ENCODE results near the gene TDRD5. TPM values are rescaled to one million over a fixed set of nuclear protein-coding genes. Genes with fewer than 3 reads are reported as not detected.

TDRD5 gene
- total and polyA plus RNA-seq, 12 donors, result 0.07 TPM; not detected in 11

DNA sequence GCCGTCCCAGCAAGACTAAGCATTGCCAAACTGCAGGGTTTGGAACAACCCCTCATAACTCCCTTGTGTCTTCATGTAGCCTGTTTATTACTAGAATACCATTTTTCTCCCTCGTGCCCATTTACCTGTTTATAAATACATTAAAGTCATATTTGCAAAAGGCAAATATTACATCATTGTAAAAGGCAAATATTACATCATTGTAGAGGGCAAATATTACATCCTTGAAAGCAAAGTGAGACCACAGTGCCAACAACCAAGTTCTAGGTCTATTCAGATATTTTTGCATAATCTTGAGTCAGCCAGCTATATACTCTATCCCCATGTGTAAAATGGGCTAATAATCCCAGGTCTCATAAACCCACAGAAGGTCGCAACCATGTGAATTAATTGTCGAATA is 140.0 kb downstream of the TDRD5 start:
- 87 to 90% methylated on average over 4 of the region's 4 CpGs for WGBS, 2 donors
- ATAC-seq (no peak), DNase-seq (no peak)
- Histone ChIP-seq H3K27ac (no peak overlapping the region), H3K36me3 (no peaks in the 10 kb centered on the region), H3K4me3 (no peak overlapping the region), H3K27me3 (peaks cover 0 to 23% (median 4%) of the 10 kb centered on the region in 7 donors), H3K9me3 (no peaks in the 10 kb centered on the region), H3K4me1 (no peaks in the 10 kb centered on the region)
- TF ChIP-seq, protein P1, sequence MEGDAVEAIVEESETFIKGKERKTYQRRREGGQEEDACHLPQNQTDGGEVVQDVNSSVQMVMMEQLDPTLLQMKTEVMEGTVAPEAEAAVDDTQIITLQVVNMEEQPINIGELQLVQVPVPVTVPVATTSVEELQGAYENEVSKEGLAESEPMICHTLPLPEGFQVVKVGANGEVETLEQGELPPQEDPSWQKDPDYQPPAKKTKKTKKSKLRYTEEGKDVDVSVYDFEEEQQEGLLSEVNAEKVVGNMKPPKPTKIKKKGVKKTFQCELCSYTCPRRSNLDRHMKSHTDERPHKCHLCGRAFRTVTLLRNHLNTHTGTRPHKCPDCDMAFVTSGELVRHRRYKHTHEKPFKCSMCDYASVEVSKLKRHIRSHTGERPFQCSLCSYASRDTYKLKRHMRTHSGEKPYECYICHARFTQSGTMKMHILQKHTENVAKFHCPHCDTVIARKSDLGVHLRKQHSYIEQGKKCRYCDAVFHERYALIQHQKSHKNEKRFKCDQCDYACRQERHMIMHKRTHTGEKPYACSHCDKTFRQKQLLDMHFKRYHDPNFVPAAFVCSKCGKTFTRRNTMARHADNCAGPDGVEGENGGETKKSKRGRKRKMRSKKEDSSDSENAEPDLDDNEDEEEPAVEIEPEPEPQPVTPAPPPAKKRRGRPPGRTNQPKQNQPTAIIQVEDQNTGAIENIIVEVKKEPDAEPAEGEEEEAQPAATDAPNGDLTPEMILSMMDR (IDR thresholded peaks at IDR 0.05), result no peak
- intact Hi-C loops (cut with DNase I), result no loop called here

Other genes starting within 250 kb of the TDRD5 start
- gene AXDND1, start 225.9 kb upstream of the TDRD5 start, total RNA-seq, result under 1 TPM in 3 of 10 donors, not detected in 7; 0.12 to 0.17 (median 0.17) TPM
- gene AXDND1, start 225.9 kb upstream of the TDRD5 start, polyA plus RNA-seq, result under 1 TPM in 1 of 2 donors, not detected in 1; 0.03 TPM
- gene NPHS2, start 15.9 kb upstream of the TDRD5 start, total RNA-seq, result not detected
- gene NPHS2, start 15.9 kb upstream of the TDRD5 start, polyA plus RNA-seq, result not detected
- under 1 TPM in 6 of 10 donors, not detected in 4; 0.07 to 0.30 (median 0.14) TPM for gene FAM163A, start 151.5 kb downstream of the TDRD5 start, total RNA-seq
- under 1 TPM; 0.15 to 0.19 TPM for gene FAM163A, start 151.5 kb downstream of the TDRD5 start, polyA plus RNA-seq

Data from heart right ventricle (tissue), 16 donors.